Activated CD8-positive, alpha-beta T cell treated with anti-CD3 and anti-CD28 coated beads for 36 hours (primary cell): ENCODE results near the gene MRPS21. TPM values are rescaled to one million over a fixed set of nuclear protein-coding genes. Genes with fewer than 3 reads are reported as not detected.

ENCODE experiments used
- ATAC-seq: fragments of 200-7000 bp; cut with Tn5 transposase; one replicate; pipeline ENCODE4 v1.10.0; 2021; ENCODE audit warnings: mild to moderate bottlenecking, moderate library complexity
- CTCF ChIA-PET: fragments of 350-600 bp; sonication (Branson Sonifier 250); formaldehyde crosslinking; loops from one replicate; lab custom pipeline; 2021; ENCODE audit warnings: antibody characterized with exemption; lab: Charles Lee
- POLR2A ChIA-PET: fragments of 350-600 bp; sonication (Branson Sonifier 250); formaldehyde crosslinking; loops from one replicate; lab custom pipeline; 2021; ENCODE audit warnings: antibody characterized with exemption; lab: Charles Lee
- DNase-seq: peaks from one replicate; pipeline ENCODE4 v3.0.0-alpha.2; 2020
- H3K27ac Mint-ChIP-seq: one replicate; pipeline ENCODE4 v1.8.0; 2021; ENCODE audit warnings: mild to moderate bottlenecking, mixed read lengths
- H3K27me3 Mint-ChIP-seq: one replicate; pipeline ENCODE4 v1.8.0; 2021; ENCODE audit warnings: mixed read lengths
- H3K36me3 Mint-ChIP-seq: one replicate; pipeline ENCODE4 v1.8.0; 2021; ENCODE audit warnings: low read depth, mixed read lengths
- H3K4me1 Mint-ChIP-seq: one replicate; pipeline ENCODE4 v1.8.0; 2021; ENCODE audit warnings: low read depth, mixed read lengths
- H3K4me3 Mint-ChIP-seq: one replicate; pipeline ENCODE4 v1.8.0; 2021; ENCODE audit warnings: mild to moderate bottlenecking, moderate library complexity, mixed read lengths
- H3K9me3 Mint-ChIP-seq: one replicate; pipeline ENCODE4 v1.8.0; 2021; ENCODE audit warnings: mixed read lengths
- intact Hi-C: fragments of 100-400 bp; cut with micrococcal nuclease; formaldehyde crosslinking; loops from one replicate; pipeline ENCODE4 v1.10.0; 2022
- total RNA-seq, 2 experiments: library from RNA; stranded (reverse); gene quantifications; one replicate each; pipeline ENCODE4 v1.2.3, GENCODE V29; 2021
- TF ChIP-seq, protein P1 (sequence below): fragments of 200-600 bp; IDR thresholded peaks from one replicate; pipeline ENCODE4 v1.8.0; 2022; ENCODE audit warnings: antibody characterized with exemption, mild to moderate bottlenecking

MRPS21 gene
- total RNA-seq, 2 experiments from 2014 or later: 73.4 to 81.9 TPM

DNA sequence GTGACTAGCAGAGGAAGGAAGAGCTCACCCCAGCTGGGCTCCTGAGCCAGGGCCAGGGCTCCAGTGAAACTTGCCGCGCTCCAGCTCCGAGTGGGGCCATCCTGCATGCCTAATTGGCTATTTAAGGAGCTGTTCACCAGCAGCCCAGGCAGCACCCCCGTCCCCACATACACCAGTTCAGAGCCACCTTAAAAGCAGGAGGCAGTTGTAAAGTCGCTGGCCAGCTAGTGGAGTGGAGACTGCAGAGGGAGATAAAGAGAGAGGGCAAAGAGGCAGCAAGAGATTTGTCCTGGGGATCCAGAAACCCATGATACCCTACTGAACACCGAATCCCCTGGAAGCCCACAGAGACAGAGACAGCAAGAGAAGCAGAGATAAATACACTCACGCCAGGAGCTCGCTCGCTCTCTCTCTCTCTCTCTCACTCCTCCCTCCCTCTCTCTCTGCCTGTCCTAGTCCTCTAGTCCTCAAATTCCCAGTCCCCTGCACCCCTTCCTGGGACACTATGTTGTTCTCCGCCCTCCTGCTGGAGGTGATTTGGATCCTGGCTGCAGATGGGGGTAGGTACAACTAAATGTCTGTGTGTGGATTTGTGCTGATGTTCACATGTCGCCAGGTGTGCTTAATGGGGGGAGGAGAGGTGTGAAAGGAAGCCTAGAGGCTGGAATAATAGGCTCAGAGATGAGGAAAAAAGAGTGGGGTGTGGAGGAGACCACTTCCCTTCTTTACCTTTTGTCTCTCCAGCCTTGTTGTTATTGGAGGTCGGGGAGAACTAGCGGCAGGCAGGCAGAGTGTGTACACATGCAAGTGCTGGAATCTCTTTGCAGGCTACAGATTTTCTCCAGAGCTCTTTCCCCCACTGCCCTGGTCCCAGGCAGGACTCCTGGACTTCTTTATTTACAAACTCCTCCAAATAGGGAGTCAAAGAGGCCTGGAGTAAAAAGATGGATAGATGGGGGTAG lies 35.8 kb upstream of the MRPS21 start, which contains the start of gene CA14:
CA14 (plus strand) TSS at position 151 of the 962 bp plus-strand sequence; CDS start at position 506, 355 bp downstream.
- intact Hi-C loops: no loop called here
- ChIA-PET POLR2A (interaction anchor here (0.9 to 1.8 kb wide), 4 partner anchors 11 to 19 kb away, joined by 3 to 6 read pairs (median 4); partner anchors contain the start of genes APH1A and C1orf54), CTCF (interaction anchor here (0.9 to 3.0 kb wide), 4 partner anchors 14 to 303 kb away, joined by 3 to 37 read pairs (median 4); no protein-coding TSS in a partner anchor)

DNA sequence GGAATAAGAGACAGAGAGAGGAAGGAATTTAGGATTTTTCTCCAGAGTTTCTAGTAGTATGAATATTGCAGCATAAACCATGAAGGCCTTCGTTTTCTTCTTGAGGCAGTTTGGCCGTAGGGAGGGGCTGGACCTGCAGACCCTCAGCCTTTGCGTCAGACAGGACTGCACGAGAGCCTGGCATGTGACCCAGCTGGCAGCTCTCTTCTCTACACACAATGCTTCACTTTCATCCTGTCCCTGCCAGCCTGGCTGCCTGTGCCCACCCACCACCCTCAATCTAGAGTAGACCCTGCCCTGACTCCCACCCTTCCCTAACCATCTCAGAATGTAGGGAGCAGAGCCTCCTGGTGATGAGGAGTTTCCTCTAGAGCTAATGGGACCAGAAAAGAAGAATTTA lies 34.4 kb upstream of the MRPS21 start:
- CTCF ChIA-PET: interaction anchor here (1.1 to 1.7 kb wide), 2 partner anchors 13 to 19 kb away, joined by 3 to 4 read pairs; no protein-coding TSS in a partner anchor
- no peak overlapping the region for H3K4me3 Mint-ChIP-seq
- no peak overlapping the region for H3K27ac Mint-ChIP-seq
- H3K36me3 Mint-ChIP-seq: no peaks in the 10 kb centered on the region
- H3K4me1 Mint-ChIP-seq: peaks cover 13% of the 10 kb centered on the region
- POLR2A ChIA-PET: interaction anchor here (1.0 to 1.8 kb wide), 3 partner anchors 10 to 20 kb away, joined by 3 to 6 read pairs (median 5); partner anchors contain the start of gene APH1A
- TF ChIP-seq, protein P1, sequence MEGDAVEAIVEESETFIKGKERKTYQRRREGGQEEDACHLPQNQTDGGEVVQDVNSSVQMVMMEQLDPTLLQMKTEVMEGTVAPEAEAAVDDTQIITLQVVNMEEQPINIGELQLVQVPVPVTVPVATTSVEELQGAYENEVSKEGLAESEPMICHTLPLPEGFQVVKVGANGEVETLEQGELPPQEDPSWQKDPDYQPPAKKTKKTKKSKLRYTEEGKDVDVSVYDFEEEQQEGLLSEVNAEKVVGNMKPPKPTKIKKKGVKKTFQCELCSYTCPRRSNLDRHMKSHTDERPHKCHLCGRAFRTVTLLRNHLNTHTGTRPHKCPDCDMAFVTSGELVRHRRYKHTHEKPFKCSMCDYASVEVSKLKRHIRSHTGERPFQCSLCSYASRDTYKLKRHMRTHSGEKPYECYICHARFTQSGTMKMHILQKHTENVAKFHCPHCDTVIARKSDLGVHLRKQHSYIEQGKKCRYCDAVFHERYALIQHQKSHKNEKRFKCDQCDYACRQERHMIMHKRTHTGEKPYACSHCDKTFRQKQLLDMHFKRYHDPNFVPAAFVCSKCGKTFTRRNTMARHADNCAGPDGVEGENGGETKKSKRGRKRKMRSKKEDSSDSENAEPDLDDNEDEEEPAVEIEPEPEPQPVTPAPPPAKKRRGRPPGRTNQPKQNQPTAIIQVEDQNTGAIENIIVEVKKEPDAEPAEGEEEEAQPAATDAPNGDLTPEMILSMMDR: no peak
- DNase-seq (no peak), ATAC-seq (no peak)
- intact Hi-C loops: no loop called here
- H3K9me3 Mint-ChIP-seq: no peaks in the 10 kb centered on the region
- peaks cover 30% of the 10 kb centered on the region for H3K27me3 Mint-ChIP-seq

More for the DNA sequence above, 35.8 kb upstream of the MRPS21 start, which contains the start of gene CA14:
- Mint-ChIP-seq H3K9me3 (no peaks in the 10 kb centered on the region), H3K27ac (no peak within 1 kb of the TSS), H3K27me3 (peaks cover 30% of the 10 kb centered on the region), H3K36me3 (no peaks in the 10 kb centered on the region), H3K4me3 (no peak within 1 kb of the TSS), H3K4me1 (peaks cover 13% of the 10 kb centered on the region)
- ATAC-seq: no peak
- TF ChIP-seq, protein P1: no peak
- no peak for DNase-seq

DNA sequence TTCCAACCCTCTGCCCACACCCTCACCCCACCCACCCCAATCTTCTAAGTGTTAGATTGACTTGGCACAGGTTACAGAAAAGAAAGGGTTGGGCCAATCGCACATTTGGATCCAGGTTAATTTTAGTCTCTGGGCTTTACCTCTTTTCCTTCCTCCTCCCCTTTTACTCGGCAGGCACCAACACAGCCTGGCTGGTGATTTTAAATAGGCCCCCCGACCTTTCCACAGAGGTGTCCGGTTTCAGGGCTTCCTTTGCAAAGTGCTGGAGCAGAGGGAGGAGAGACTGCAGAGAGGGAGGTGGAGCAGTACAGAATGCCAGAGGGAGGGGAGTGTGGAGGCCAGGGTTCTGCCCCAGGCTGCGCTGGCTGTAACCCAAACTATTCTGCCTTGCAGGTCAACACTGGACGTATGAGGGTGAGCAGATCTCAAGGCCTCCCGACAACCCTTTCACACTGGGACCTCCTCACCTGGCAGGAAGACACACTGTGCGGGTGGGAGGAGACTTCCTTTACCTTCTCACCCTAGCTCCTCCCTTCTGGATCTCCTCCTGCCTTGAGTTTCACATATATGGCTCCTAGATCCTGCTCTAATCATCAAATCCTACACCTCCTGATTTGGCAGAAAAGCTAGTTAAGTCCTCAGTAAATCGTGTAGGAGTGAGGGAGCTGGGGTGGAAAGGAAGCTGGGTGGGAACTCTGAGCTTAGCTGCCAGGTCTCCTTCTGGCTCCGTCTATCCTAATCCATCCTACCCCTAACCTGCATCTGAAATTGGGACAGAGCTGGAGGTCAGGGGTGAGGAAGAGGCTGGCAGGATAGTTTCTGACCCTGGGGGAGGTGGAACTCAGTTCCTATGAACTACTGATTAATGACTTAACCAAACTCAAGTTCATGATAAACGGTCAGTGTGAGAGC lies 33.6 kb upstream of the MRPS21 start:
- ATAC-seq: no peak
- no peaks in the 10 kb centered on the region for H3K36me3 Mint-ChIP-seq
- no peak overlapping the region for H3K4me3 Mint-ChIP-seq
- no peak for DNase-seq
- TF ChIP-seq, protein P1: no peak
- H3K9me3 Mint-ChIP-seq: no peaks in the 10 kb centered on the region
- peaks cover 13% of the 10 kb centered on the region for H3K4me1 Mint-ChIP-seq
- H3K27ac Mint-ChIP-seq: no peak overlapping the region
- ChIA-PET CTCF (interaction anchor here (0.8 to 1.7 kb wide), 3 partner anchors 19 to 35 kb away, joined by 3 to 8 read pairs (median 3); no protein-coding TSS in a partner anchor), POLR2A (interaction anchor here (1.0 to 1.3 kb wide), 2 partner anchors 9 to 11 kb away, joined by 3 read pairs; partner anchors contain the start of gene APH1A)
- H3K27me3 Mint-ChIP-seq: peaks cover 30% of the 10 kb centered on the region
- intact Hi-C loops: no loop called here

DNA sequence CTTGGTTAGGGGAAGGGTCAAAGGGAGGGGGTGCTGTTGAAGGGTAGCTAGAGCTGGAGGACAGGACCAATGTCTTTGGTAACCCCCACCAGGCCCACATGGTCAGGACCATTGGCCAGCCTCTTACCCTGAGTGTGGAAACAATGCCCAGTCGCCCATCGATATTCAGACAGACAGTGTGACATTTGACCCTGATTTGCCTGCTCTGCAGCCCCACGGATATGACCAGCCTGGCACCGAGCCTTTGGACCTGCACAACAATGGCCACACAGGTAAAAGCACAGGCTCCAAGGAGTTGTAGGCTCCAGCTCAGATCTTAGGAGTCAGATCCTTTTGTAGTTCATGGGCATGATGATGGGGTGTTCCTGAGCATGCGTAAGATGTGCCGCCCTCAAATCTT lies 32.3 kb upstream of the MRPS21 start:
- TF ChIP-seq, protein P1: no peak
- peaks cover 3% of the 10 kb centered on the region for H3K4me1 Mint-ChIP-seq
- no peak for DNase-seq
- H3K9me3 Mint-ChIP-seq: no peaks in the 10 kb centered on the region
- H3K36me3 Mint-ChIP-seq: peaks cover 8% of the 10 kb centered on the region
- no peak overlapping the region for H3K4me3 Mint-ChIP-seq
- CTCF ChIA-PET: interaction anchor here (0.8 to 1.7 kb wide), 3 partner anchors 8 to 20 kb away, joined by 3 to 8 read pairs (median 3); no protein-coding TSS in a partner anchor
- POLR2A ChIA-PET: interaction anchor here (1.3 kb wide), 2 partner anchors 25 to 26 kb away, joined by 3 to 4 read pairs; partner anchors contain the start of gene ANP32E
- peaks cover 21% of the 10 kb centered on the region for H3K27me3 Mint-ChIP-seq
- no peak for ATAC-seq
- no peak overlapping the region for H3K27ac Mint-ChIP-seq
- intact Hi-C loops: no loop called here
